Hematopoietic multipotent progenitor cell treated with erythropoietin and hydrocortisone succinate and interleukin-3 and kit ligand, for 15 days (in vitro differentiated cells): ENCODE results near the gene SIRT3.
A peak's percentile ranks its signal among the peaks of the same experiment; 100 is the strongest.

Experiments used
- DNase-seq: peaks from one replicate; pipeline ENCODE4 v3.0.0-alpha.2; 2015; ENCODE audit warnings: low spot score

The SIRT3 gene

GRCh38 chr11:215581-216037 is 20.5 kb downstream of the SIRT3 start:
- no peak for DNase-seq

GRCh38 chr11:214083-214482 is 22.1 kb downstream of the SIRT3 start:
- DNase-seq: no peak

GRCh38 chr11:213111-213510 is 23.0 kb downstream of the SIRT3 start:
- DNase-seq: no peak

GRCh38 chr11:212150-213100 is 23.7 kb downstream of the SIRT3 start:
- no peak for DNase-seq

DNA sequence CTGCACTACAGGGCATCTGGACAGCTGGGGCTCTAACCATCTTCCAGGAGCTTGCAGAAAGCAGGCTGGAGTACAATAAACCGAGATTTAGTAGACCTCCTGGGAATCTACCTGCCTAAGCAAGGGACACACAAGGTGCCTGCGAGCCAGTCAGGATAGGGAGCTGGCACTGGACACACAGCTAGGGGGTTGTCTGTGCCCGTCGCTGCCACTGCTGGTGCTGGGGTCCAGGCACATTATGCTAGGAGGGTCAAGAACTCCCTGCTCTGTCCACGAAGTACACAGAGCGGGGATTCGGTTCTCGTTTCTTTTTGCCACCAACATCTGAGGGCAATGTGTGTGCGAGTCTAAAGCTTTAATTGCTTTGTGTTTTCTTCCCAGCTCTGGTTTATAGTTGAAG is 24.4 kb downstream of the SIRT3 start:
- DNase-seq: no peak

DNA sequence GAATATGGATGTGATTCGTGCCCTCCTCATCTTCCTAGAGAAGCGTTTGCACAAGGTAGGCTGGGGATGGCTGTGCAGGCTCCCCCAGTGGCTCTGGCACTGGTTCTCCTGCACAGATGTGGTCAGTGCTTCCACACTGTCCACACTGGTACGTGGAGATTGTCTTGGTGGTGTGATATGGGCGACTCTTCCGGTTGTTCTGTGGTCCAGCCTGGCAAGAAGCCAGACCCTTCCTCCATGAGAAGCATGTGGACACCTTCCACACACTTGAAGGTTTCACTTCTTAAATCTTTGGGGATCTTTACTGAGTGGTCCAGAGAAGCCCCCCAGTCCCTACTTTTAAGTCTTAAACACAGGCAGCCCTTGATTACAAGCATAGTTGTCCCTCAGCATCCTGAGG is 24.8 kb downstream of the SIRT3 start:
- no peak for DNase-seq

DNA sequence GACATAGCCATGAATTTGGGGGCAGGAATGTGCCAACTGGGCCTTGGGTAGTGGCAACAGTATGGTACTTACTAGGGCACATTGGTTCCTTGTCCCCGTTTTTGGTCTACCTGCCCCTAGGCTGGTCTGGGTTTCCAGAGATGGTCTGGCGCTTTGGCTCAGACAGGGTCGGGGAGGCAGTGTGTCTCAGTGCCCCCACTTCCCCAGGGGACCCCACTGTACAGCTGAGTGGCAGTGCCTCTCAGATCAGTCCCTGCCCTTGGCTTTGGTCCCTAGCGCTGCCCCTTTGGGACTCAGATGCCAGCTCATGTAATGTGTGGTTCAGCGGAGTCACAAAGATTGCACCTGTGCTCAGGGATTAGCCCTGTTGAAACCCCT is 25.4 kb downstream of the SIRT3 start:
- no peak for DNase-seq

GRCh38 chr11:210122-210802 is 25.9 kb downstream of the SIRT3 start:
- DNase-seq: no peak

DNA sequence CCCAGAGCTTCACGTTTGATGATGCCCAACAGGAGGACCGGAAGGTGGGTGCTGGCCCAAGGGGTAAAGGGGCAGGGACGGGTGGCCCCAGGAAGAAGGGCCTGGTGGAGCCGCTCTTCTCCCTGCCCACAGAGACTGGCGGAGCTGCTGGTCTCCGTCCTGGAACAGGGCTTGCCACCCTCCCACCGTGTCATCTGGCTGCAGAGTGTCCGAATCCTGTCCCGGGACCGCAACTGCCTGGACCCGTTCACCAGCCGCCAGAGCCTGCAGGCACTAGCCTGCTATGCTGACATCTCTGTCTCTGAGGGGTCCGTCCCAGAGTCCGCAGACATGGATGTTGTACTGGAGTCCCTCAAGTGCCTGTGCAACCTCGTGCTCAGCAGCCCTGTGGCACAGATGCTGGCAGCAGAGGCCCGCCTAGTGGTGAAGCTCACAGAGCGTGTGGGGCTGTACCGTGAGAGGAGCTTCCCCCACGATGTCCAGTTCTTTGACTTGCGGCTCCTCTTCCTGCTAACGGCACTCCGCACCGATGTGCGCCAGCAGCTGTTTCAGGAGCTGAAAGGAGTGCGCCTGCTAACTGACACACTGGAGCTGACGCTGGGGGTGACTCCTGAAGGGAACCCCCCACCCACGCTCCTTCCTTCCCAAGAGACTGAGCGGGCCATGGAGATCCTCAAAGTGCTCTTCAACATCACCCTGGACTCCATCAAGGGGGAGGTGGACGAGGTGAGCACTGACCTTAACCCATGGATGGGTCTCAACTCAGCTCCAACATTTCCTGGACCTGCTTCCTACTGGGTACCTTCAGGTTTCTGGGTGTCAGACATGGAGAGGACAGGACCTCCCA is 26.6 kb downstream of the SIRT3 start:
- DNase-seq: no peak

DNA sequence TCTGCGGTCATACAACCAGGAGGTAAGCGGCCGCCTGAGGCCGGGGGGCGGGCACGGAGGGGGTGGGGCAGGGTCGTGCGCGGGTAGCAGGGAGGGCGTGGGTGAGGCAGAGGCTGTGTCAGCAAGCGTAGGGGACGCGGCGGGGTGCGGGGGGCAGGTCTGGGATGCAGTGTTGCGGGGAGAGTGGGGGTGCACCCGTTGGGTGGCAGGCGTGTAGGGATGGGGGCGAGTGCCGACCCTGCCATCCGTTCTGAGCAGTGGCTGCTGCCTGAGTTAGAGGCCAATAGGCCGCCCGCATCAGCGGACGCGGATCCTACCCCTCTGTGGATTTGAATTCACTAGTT is 27.3 kb downstream of the SIRT3 start:
- no peak for DNase-seq

- DNase-seq: peak; percentile 84
These were observed 27.8 kb downstream of the SIRT3 start for GRCh38 chr11:208181-208916.

- DNase-seq: no peak
These were observed 28.3 kb downstream of the SIRT3 start for GRCh38 chr11:207863-208180.

GRCh38 chr11:207208-207862 is 28.8 kb downstream of the SIRT3 start, which contains the start of the genes BET1L and RIC8A:
Gene BET1L, minus strand, starts transcription at chr11:207399. Its CDS starts 78 bp downstream, at chr11:207321.
Gene RIC8A, plus strand, starts transcription at chr11:207708. Its CDS starts 1,147 bp downstream, at chr11:208855.
- DNase-seq: peak; percentile 94

- DNase-seq: no peak
These were observed 29.5 kb downstream of the SIRT3 start for GRCh38 chr11:206526-207207.

DNA sequence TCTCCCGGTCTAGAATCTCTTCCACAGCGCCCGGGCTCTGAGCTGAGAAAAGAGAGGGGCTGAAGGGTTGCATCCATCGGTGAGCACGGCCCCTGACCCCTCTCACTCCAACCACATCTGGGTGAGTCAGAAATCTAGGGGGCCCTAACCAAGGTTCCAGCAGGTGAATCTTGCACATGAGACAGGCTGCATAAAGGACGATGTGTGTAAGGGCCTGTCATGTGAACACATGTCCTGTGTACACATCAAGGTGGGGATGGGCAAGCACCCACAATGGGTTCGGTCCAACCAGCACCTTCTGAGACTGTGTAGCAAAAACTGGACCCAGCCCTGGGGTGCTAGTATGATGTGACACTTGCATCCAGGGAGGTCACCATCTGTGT is 30.1 kb downstream of the SIRT3 start:
- DNase-seq: no peak

- DNase-seq: no peak
These were observed 30.7 kb downstream of the SIRT3 start for GRCh38 chr11:205221-206001.

DNA sequence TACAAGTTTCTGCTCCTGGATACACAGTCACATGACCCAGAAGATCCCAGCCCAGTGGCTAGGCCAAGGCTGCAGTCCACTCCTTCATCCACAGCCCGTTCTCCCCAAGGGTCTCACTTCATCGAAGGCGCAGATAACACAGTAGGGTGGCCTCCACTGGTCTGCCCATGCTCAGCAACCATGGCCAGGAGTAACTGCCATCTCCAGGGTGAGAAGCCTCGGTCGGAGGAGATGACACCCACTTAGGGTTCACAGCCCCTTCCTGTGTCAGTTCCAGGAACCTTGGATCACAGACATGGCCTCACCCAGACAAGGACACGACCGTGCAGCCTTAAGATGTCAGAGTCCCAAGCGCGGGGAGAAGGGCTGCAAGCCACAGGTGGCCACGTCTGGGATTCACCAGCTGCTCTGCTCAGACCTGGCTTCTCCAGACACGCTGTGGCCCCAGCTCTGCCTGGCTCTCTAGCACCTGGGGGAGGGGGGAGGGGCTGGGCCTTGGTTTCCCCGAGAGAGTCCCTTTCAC is 31.5 kb downstream of the SIRT3 start:
- no peak for DNase-seq

GRCh38 chr11:203945-204586 is 32.1 kb downstream of the SIRT3 start:
- DNase-seq: no peak
